IMR-90 (cell line): Measurements from ENCODE around the gene CXCL3. TPM values are rescaled to one million over a fixed set of nuclear protein-coding genes. Genes with fewer than 3 reads are reported as not detected.
A peak's percentile ranks its signal among the peaks of the same experiment; 100 is the strongest.

Experiments used
- ATAC-seq: fragments of 200-7000 bp; cut with Tn5 transposase; 2 replicates; pipeline ENCODE4 v1.9.1; 2020; ENCODE audit warnings: low read depth, mild to moderate bottlenecking, moderate library complexity
- BruUV-seq: library from RNA; stranded (reverse); fragments of 400-500 nt; replicated peaks from 2 replicates; lab custom pipeline; 2021; lab: Mats Ljungman, UMichigan
- CTCF ChIA-PET: fragments of 300-600 bp; formaldehyde crosslinking; extraction: SDS; loops from one replicate; lab custom pipeline; 2021; ENCODE audit warnings: antibody characterized with exemption; lab: Yijun Ruan, JAX
- POLR2A ChIA-PET: fragments of 300-600 bp; sonication (Branson Sonifier 250); formaldehyde crosslinking; loops from one replicate; lab custom pipeline; 2022; ENCODE audit warnings: antibody characterized with exemption; ENCODE audit not compliant: unreplicated experiment; lab: Charles Lee
- DNase-seq: peaks from one replicate; pipeline ENCODE4 v3.0.0; 2013
- H2AFZ ChIP-seq: replicated peaks from 2 replicates; pipeline ENCODE3; 2013; ENCODE audit warnings: low read length, mild to moderate bottlenecking; ENCODE audit not compliant: poor library complexity
- H2AK5ac ChIP-seq: 2 replicates; pipeline ENCODE4 v1.6.1; 2013; ENCODE audit warnings: low read depth, low read length, inconsistent platforms
- H2AK9ac ChIP-seq: replicated peaks from 2 replicates; pipeline ENCODE3; 2013; ENCODE audit warnings: mild to moderate bottlenecking, low read depth, low read length, moderate library complexity; ENCODE audit not compliant: poor library complexity
- H2BK120ac ChIP-seq: 2 replicates; pipeline ENCODE4 v1.6.1; 2013; ENCODE audit warnings: low read depth, low read length, inconsistent platforms
- H2BK15ac ChIP-seq: 3 replicates; pipeline ENCODE4 v1.6.1; 2013; ENCODE audit warnings: low read depth, low read length, inconsistent platforms
- H2BK20ac ChIP-seq: 2 replicates; pipeline ENCODE4 v1.6.1; 2013; ENCODE audit warnings: low read depth, mild to moderate bottlenecking, inconsistent platforms, low read length, moderate library complexity
- H2BK5ac ChIP-seq: 2 replicates; pipeline ENCODE4 v1.6.1; 2013; ENCODE audit warnings: mild to moderate bottlenecking, low read depth, low read length, inconsistent platforms; ENCODE audit not compliant: poor library complexity, severe bottlenecking
- H3K14ac ChIP-seq: replicated peaks from 2 replicates; pipeline ENCODE4 v1.6.1; 2013; ENCODE audit warnings: low read depth, low read length, inconsistent platforms
- H3K18ac ChIP-seq: 2 replicates; pipeline ENCODE4 v1.6.1; 2013; ENCODE audit warnings: low read depth, low read length, control low read depth
- H3K23ac ChIP-seq: 2 replicates; pipeline ENCODE4 v1.6.1; 2013; ENCODE audit warnings: low read depth, low read length, inconsistent platforms
- H3K27ac ChIP-seq: 2 replicates; pipeline ENCODE4 v1.5.1; 2013; ENCODE audit warnings: mild to moderate bottlenecking, control low read depth, low read length; ENCODE audit not compliant: insufficient read depth
- H3K27me3 ChIP-seq: 2 replicates; pipeline ENCODE4 v1.6.1; 2013; ENCODE audit warnings: low read length; ENCODE audit not compliant: control insufficient read depth, insufficient read depth
- H3K36me3 ChIP-seq: 2 replicates; pipeline ENCODE4 v1.6.1; 2013; ENCODE audit warnings: low read length, mixed read lengths; ENCODE audit not compliant: control insufficient read depth, insufficient read depth
- H3K4ac ChIP-seq: 2 replicates; pipeline ENCODE4 v1.6.1; 2013; ENCODE audit warnings: low read depth, low read length, inconsistent platforms
- H3K4me1 ChIP-seq: 2 replicates; pipeline ENCODE4 v1.6.1; 2013; ENCODE audit warnings: low read length, mixed read lengths; ENCODE audit not compliant: control insufficient read depth, insufficient read depth
- H3K4me2 ChIP-seq: 2 replicates; pipeline ENCODE4 v1.6.1; 2013; ENCODE audit warnings: low read depth, mild to moderate bottlenecking, control low read depth, low read length, moderate library complexity
- H3K4me3 ChIP-seq: 2 replicates; pipeline ENCODE4 v1.5.1; 2013; ENCODE audit warnings: low read depth, mild to moderate bottlenecking, control low read depth, low read length, moderate library complexity; ENCODE audit not compliant: insufficient read depth
- H3K56ac ChIP-seq: 2 replicates; pipeline ENCODE4 v1.6.1; 2013; ENCODE audit warnings: low read length, inconsistent platforms; ENCODE audit not compliant: insufficient read depth; ENCODE audit errors: extremely low read depth
- H3K79me1 ChIP-seq, 2 experiments: 2 replicates each; pipeline ENCODE4 v1.6.1; 2013; ENCODE audit warnings: low read length in 2 of 2, inconsistent platforms in 1 of 2, low read depth in 1 of 2
- H3K9ac ChIP-seq: 2 replicates; pipeline ENCODE4 v1.6.1; 2013; ENCODE audit warnings: low read depth, low read length, control low read depth
- H3K9me1 ChIP-seq: 2 replicates; pipeline ENCODE4 v1.6.1; 2013; ENCODE audit warnings: low read length, inconsistent platforms; ENCODE audit not compliant: insufficient read depth
- H3K9me3 ChIP-seq: 2 replicates; pipeline ENCODE4 v1.6.1; 2013; ENCODE audit warnings: low read length; ENCODE audit not compliant: control insufficient read depth, insufficient read depth
- H4K20me1 ChIP-seq: 2 replicates; pipeline ENCODE4 v1.6.1; 2013; ENCODE audit warnings: low read length, inconsistent platforms; ENCODE audit not compliant: insufficient read depth
- H4K5ac ChIP-seq: 2 replicates; pipeline ENCODE4 v1.6.1; 2013; ENCODE audit warnings: mild to moderate bottlenecking, low read depth, low read length, control low read depth
- H4K8ac ChIP-seq, 2 experiments: 2 replicates each; pipeline ENCODE4 v1.6.1; 2013; ENCODE audit warnings: low read depth in 2 of 2, low read length in 2 of 2, control low read depth in 1 of 2, inconsistent platforms in 1 of 2
- H4K91ac ChIP-seq: 2 replicates; pipeline ENCODE4 v1.6.1; 2013; ENCODE audit warnings: low read depth, low read length, inconsistent platforms; ENCODE audit not compliant: insufficient read depth
- CEBPB ChIP-seq: IDR thresholded peaks from 2 replicates; pipeline ENCODE4 v1.6.1; 2012; ENCODE audit warnings: low read depth, low read length, improper control_type of control experiment
- MAZ ChIP-seq: IDR thresholded peaks from 2 replicates; pipeline ENCODE4 v1.6.1; 2012; ENCODE audit warnings: low read depth, mild to moderate bottlenecking, low read length, improper control_type of control experiment, moderate library complexity, borderline replicate concordance
- NFE2L2 ChIP-seq: fragments of 150-350 bp; IDR thresholded peaks from 2 replicates; pipeline ENCODE4 v1.6.1; 2016; ENCODE audit warnings: low read depth, mild to moderate bottlenecking, low read length
- POLR2A ChIP-seq: IDR thresholded peaks from 2 replicates; pipeline ENCODE4 v1.6.1; 2012; ENCODE audit warnings: mild to moderate bottlenecking, low read depth, low read length
- WGBS, 2 experiments: methylation state at CpG; one replicate each; pipeline versions ENCODE4 v1.1.5 to v1.1.7; 2013; ENCODE audit warnings: missing lambda C conversion rate in 2 of 2; ENCODE audit not compliant: insufficient read length in 1 of 2; ENCODE audit errors: extremely low coverage in 2 of 2; 5-methylcytosine and 5-hydroxymethylcytosine counted together
- dilution Hi-C: fragments of 300-500 bp; cut with HindIII; formaldehyde crosslinking; loops from one replicate; pipeline ENCODE4 v1.14.3; 2018; ENCODE audit warnings: low sequenced_read_pairs; ENCODE audit not compliant: unreplicated experiment
- in situ Hi-C: fragments of 300-500 bp; cut with MboI; formaldehyde crosslinking; loops from 3 replicates; pipeline ENCODE4 v1.14.3; 2019; ENCODE audit warnings: low sequenced_read_pairs, inconsistent platforms, mixed read lengths
- intact Hi-C: fragments of 100-400 bp; cut with micrococcal nuclease; formaldehyde crosslinking; loops from 2 replicates; pipeline ENCODE4 v1.10.0; 2022
- polyA plus RNA-seq, 3 experiments: library from polyadenylated mRNA; depleted of rRNA; stranded (reverse); fragments of >200 nt; gene quantifications; 2 replicates each; pipeline ENCODE4 v1.2.3, GENCODE V29; 2012; ENCODE audit warnings: low replicate concordance in 1 of 3
- total RNA-seq: library from RNA; depleted of rRNA; stranded (reverse); fragments of >200 nt; gene quantifications from 2 replicates; pipeline ENCODE4 v1.2.3, GENCODE V29; 2012

The CXCL3 gene
- total and polyA plus RNA-seq, 2 of the 4 experiments (the other 2 are of a cell fraction), result 0.18 to 0.74 TPM

GRCh38 chr4:74055498-74055897 lies 17.0 kb upstream of the CXCL3 start:
- POLR2A ChIA-PET, result no interaction called here
- no peak overlapping the region for H2BK120ac ChIP-seq

More at GRCh38 chr4:74055498-74055897, 17.0 kb upstream of the CXCL3 start:
- dilution Hi-C loops (no loop called here), intact Hi-C loops (no loop called here), in situ Hi-C loops (no loop called here)
- no peaks in the 10 kb centered on the region; the same call in 1 of the 2 replicates for H3K9me1 ChIP-seq
- no peak overlapping the region for H3K4me2 ChIP-seq
- H2AK5ac ChIP-seq, result no peak overlapping the region
- H2AFZ ChIP-seq, result no peak overlapping the region
- H3K23ac ChIP-seq, result no peak overlapping the region
- H3K27ac ChIP-seq, result no peak overlapping the region
- no peaks in the 10 kb centered on the region for H3K27me3 ChIP-seq
- H3K4me1 ChIP-seq, result peaks cover 3% of the 10 kb centered on the region
- no peaks in the 10 kb centered on the region for H3K79me1 ChIP-seq
- H3K56ac ChIP-seq, result no peak overlapping the region
- no peak overlapping the region for H3K9ac ChIP-seq
- H3K4me3 ChIP-seq, result no peak overlapping the region
- ATAC-seq (no peak), DNase-seq (no peak)
- H2AK9ac ChIP-seq, result no peak overlapping the region
- H3K14ac ChIP-seq, result no peak overlapping the region
- no peaks in the 10 kb centered on the region for H4K20me1 ChIP-seq
- WGBS, 2 experiments, result no CpG with 5 or more reads among the region's 3 CpGs
- H3K36me3 ChIP-seq, result no peaks in the 10 kb centered on the region
- H3K4ac ChIP-seq, result no peak overlapping the region
- H2BK20ac ChIP-seq, result no peak overlapping the region
- 0 out of 3 replicates have a peak overlapping the region, but pooled peaks have one; percentile 14 for H2BK15ac ChIP-seq
- H4K91ac ChIP-seq, result no peak overlapping the region
- H2BK5ac ChIP-seq, result no peak overlapping the region
- H3K18ac ChIP-seq, result 0 out of 2 replicates have a peak overlapping the region, but pooled peaks have one; percentile 41
- H4K5ac ChIP-seq, result no peak overlapping the region
- BruUV-seq, result no TSS peak
- H3K9me3 ChIP-seq, result no peaks in the 10 kb centered on the region
- TF ChIP-seq MAZ (no peak), CEBPB (no peak), NFE2L2 (no peak), POLR2A (no peak)
- CTCF ChIA-PET, result interaction anchor here (2.2 kb wide), 1 partner anchor 17 kb away, joined by 9 read pairs; the partner anchor contains the start of gene CXCL3
- peak overlapping the region in 1 of 2 experiments; percentile 52; a peak in 2 of 4 replicates for H4K8ac ChIP-seq
